Muscle layer of duodenum (tissue), 2 donors: Measurements from ENCODE around the gene WDR45.
"Not testable (repeated sequence)": the region's sequence is repeated elsewhere in the genome, so short reads cannot be mapped to it uniquely, and the experiment has no call there.

Source experiments
- H3K27ac ChIP-seq: one replicate; pipeline ENCODE4 v1.7.0; 2013; ENCODE audit warnings: mild to moderate bottlenecking, low read length
- H3K27me3 ChIP-seq: one replicate; pipeline ENCODE4 v1.7.0; 2013; ENCODE audit warnings: low read depth, mild to moderate bottlenecking, control low read depth, low read length
- H3K36me3 ChIP-seq, 2 donors: one replicate each; pipeline ENCODE4 v1.7.0; 2013; ENCODE audit warnings: low read length in 2 of 2, control low read depth in 1 of 2, mild to moderate bottlenecking in 1 of 2; ENCODE audit not compliant: insufficient read depth in 2 of 2, control insufficient read depth in 1 of 2
- H3K4me1 ChIP-seq, 2 donors: one replicate each; pipeline ENCODE4 v1.7.0; 2013; ENCODE audit warnings: low read length in 2 of 2, mild to moderate bottlenecking in 2 of 2, control low read depth in 1 of 2, moderate library complexity in 1 of 2; ENCODE audit not compliant: insufficient read depth in 2 of 2, control insufficient read depth in 1 of 2
- H3K4me3 ChIP-seq, 2 donors: one replicate each; pipeline ENCODE4 v1.7.0; 2013; ENCODE audit warnings: low read length in 2 of 2, low read depth in 1 of 2, mild to moderate bottlenecking in 1 of 2
- H3K9me3 ChIP-seq, 2 donors: one replicate each; pipeline ENCODE4 v1.7.0; 2013; ENCODE audit warnings: low read length in 2 of 2, control low read depth in 1 of 2, mild to moderate bottlenecking in 1 of 2; ENCODE audit not compliant: control insufficient read depth in 1 of 2
- donor health status: healthy.

Gene WDR45

GRCh38 chrX:49079489-49080428 lies at the start of gene WDR45:
WDR45 (minus strand) TSS chrX:49079887; CDS start chrX:49078095, 1,792 bp downstream.
- H3K9me3 ChIP-seq, result no peaks in the 10 kb centered on the region
- peak within 1 kb of the TSS; percentile 89 for H3K27ac ChIP-seq
- peaks cover 5 to 23% of the 10 kb centered on the region in 2 donors for H3K36me3 ChIP-seq
- peak within 1 kb of the TSS; percentile 70 to 76 for H3K4me3 ChIP-seq
- H3K4me1 ChIP-seq, result peaks cover 0 to 10% of the 10 kb centered on the region in 2 donors
- H3K27me3 ChIP-seq, result no peaks in the 10 kb centered on the region

GRCh38 chrX:49129427-49129826 lies 49.7 kb upstream of the WDR45 start:
- Histone ChIP-seq H3K4me3 (no peak overlapping the region), H3K36me3 (no peaks in the 10 kb centered on the region), H3K9me3 (no peaks in the 10 kb centered on the region), H3K4me1 (no peaks in the 10 kb centered on the region), H3K27ac (no peak overlapping the region), H3K27me3 (no peaks in the 10 kb centered on the region)

DNA sequence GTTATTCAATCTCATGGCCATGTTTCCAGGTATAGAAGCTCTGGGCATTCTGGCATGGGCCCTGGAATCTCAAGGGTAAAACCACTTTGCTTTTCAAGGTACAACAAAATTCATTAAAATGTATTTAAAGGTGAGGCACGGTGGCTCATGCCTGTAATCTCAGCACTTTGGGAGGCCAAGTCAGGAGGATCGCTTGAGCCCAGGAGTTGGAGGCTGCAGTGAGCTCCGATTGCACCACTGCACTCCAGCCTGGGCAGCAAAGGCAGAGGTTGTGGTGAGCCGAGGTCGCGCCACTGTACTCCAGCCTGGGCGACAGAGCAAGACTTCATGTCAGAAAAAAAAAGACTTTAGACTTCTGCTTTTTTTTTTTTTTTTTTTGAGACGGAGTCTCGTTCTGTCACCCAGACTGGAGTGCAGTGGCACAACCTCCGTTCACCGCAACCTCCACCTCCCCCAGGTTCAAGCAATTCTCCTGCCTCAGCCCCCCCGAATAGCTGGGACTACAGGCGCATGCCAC lies 48.1 kb upstream of the WDR45 start:
- not testable (repeated sequence) for H3K4me1 ChIP-seq, H3K4me3 ChIP-seq, H3K36me3 ChIP-seq, H3K27me3 ChIP-seq, H3K9me3 ChIP-seq, H3K27ac ChIP-seq

GRCh38 chrX:49122499-49122898 lies 42.8 kb upstream of the WDR45 start:
- H3K27ac ChIP-seq, result peak overlapping the region; percentile 72
- H3K9me3 ChIP-seq, result no peaks in the 10 kb centered on the region
- H3K4me1 ChIP-seq, result peaks cover 0 to 13% of the 10 kb centered on the region in 2 donors
- peak overlapping the region; percentile 85 to 92 for H3K4me3 ChIP-seq
- H3K36me3 ChIP-seq, result peaks cover 5 to 20% of the 10 kb centered on the region in 2 donors
- H3K27me3 ChIP-seq, result no peaks in the 10 kb centered on the region

GRCh38 chrX:49120091-49120490 lies 40.4 kb upstream of the WDR45 start:
- peaks cover 16 to 41% of the 10 kb centered on the region in 2 donors for H3K36me3 ChIP-seq

DNA sequence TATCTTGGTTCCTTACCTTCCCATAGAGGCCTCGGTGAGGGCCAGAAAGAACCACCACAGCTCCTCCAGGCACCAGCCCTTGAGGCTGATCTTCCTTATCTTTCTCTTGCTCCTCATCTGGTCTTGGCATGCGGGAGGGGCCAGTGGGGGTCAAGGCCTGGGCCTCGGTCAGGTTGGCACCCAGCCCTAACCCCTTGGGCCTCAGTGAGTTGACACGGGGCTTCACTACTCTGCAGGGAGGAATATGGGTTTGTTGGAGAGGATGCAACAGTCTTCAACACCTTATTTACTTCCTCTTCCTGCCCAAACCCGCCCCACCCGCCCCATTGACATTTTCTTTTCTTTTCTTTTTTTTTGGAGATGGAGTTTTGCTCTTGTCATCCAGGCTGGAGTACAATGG lies 37.9 kb upstream of the WDR45 start:
- Histone ChIP-seq H3K9me3 (no peaks in the 10 kb centered on the region), H3K27ac (no peak overlapping the region), H3K36me3 (peaks cover 26 to 55% of the 10 kb centered on the region in 2 donors)

More at GRCh38 chrX:49120091-49120490, 40.4 kb upstream of the WDR45 start:
- Histone ChIP-seq H3K4me1 (peaks cover 0 to 13% of the 10 kb centered on the region in 2 donors), H3K4me3 (no peak overlapping the region), H3K27ac (no peak overlapping the region), H3K27me3 (no peaks in the 10 kb centered on the region), H3K9me3 (no peaks in the 10 kb centered on the region)

GRCh38 chrX:49116716-49117115 lies 37.0 kb upstream of the WDR45 start:
- no peaks in the 10 kb centered on the region for H3K9me3 ChIP-seq
- peaks cover 0 to 4% of the 10 kb centered on the region in 2 donors for H3K4me1 ChIP-seq
- H3K27ac ChIP-seq, result no peak overlapping the region
- peaks cover 26 to 63% of the 10 kb centered on the region in 2 donors for H3K36me3 ChIP-seq
- no peaks in the 10 kb centered on the region for H3K27me3 ChIP-seq
- no peak overlapping the region for H3K4me3 ChIP-seq

More for the DNA sequence above, 37.9 kb upstream of the WDR45 start:
- H3K27me3 ChIP-seq, result no peaks in the 10 kb centered on the region
- H3K4me1 ChIP-seq, result peaks cover 0 to 9% of the 10 kb centered on the region in 2 donors
- H3K4me3 ChIP-seq, result no peak overlapping the region

DNA sequence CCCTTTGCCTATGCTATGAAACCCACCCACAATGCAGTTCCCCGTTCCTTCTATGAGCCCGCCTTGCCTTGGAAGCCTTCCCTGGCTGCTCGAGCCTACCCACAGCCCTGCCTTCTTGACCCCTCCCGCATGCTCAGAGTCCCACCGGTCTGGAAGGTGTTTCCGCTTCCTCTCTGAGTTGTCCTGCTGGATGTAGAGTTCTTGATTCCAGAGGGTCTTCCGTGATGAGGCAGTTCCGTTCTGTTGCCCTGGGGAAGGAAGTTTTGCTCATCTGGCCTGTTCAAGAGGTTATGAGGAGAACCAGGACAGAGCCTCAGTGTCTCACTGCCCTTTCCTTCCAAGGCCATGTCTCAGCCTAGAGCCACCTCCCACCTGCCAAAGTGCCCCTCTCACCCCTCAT lies 36.4 kb upstream of the WDR45 start:
- Histone ChIP-seq H3K27ac (no peak overlapping the region), H3K36me3 (peaks cover 26 to 60% of the 10 kb centered on the region in 2 donors), H3K27me3 (no peaks in the 10 kb centered on the region), H3K4me3 (no peak overlapping the region), H3K4me1 (peaks cover 0 to 4% of the 10 kb centered on the region in 2 donors), H3K9me3 (no peaks in the 10 kb centered on the region)

GRCh38 chrX:49111791-49112190 lies 32.1 kb upstream of the WDR45 start:
- H3K4me3 ChIP-seq, result no peak overlapping the region
- H3K27ac ChIP-seq, result no peak overlapping the region
- peaks cover 0 to 4% of the 10 kb centered on the region in 2 donors for H3K4me1 ChIP-seq
- peaks cover 22 to 44% of the 10 kb centered on the region in 2 donors for H3K36me3 ChIP-seq
- H3K27me3 ChIP-seq, result no peaks in the 10 kb centered on the region
- H3K9me3 ChIP-seq, result no peaks in the 10 kb centered on the region

DNA sequence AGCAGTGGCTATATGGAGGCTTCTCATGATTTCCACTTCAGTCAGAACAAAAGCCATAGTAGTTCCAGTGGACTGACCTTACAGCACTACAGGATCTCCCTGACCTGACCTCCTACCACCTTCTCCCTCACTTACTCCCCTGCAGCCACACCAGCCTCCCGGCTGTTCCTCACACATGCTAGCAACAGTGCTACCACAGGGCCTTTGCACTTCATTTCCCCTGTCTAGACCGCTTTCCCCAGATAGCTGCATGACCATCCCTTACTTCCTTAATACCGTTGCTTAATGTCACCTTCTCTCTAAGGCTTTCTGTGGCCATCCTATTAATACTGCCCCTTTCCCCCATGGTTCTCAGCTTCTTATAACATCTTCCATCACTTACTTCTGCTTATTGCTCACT lies 30.7 kb upstream of the WDR45 start:
- Histone ChIP-seq H3K36me3 (peaks cover 15 to 30% of the 10 kb centered on the region in 2 donors), H3K9me3 (no peaks in the 10 kb centered on the region), H3K27ac (no peak overlapping the region), H3K27me3 (no peaks in the 10 kb centered on the region), H3K4me3 (no peak overlapping the region), H3K4me1 (peaks cover 0 to 4% of the 10 kb centered on the region in 2 donors)

- Histone ChIP-seq H3K27ac (no peak overlapping the region), H3K27me3 (no peaks in the 10 kb centered on the region), H3K4me3 (no peak overlapping the region), H3K4me1 (peaks cover 0 to 4% of the 10 kb centered on the region in 2 donors), H3K9me3 (no peaks in the 10 kb centered on the region), H3K36me3 (peaks cover 13 to 27% of the 10 kb centered on the region in 2 donors)
These were observed 29.0 kb upstream of the WDR45 start for GRCh38 chrX:49108641-49109040.
